A673 (cell line): ENCODE results near the gene CABLES1. TPM values are rescaled to one million over a fixed set of nuclear protein-coding genes. Genes with fewer than 3 reads are reported as not detected.
A peak's percentile ranks its signal among the peaks of the same experiment; 100 is the strongest.

Source experiments
- BruUV-seq: library from RNA; stranded (reverse); fragments of 400-500 nt; replicated peaks from 2 replicates; lab custom pipeline; 2021; lab: Mats Ljungman, UMichigan
- CTCF ChIA-PET: fragments of 300-600 bp; sonication (Branson Sonifier 250); formaldehyde crosslinking; loops from one replicate; lab custom pipeline; 2022; ENCODE audit warnings: antibody characterized with exemption; lab: Charles Lee
- POLR2A ChIA-PET: fragments of 300-600 bp; sonication (Branson Sonifier 250); formaldehyde crosslinking; loops from one replicate; lab custom pipeline; 2022; ENCODE audit warnings: antibody characterized with exemption; ENCODE audit not compliant: low non-redundant PET; lab: Charles Lee
- DNase-seq: peaks from one replicate; pipeline ENCODE4 v3.0.0-alpha.2; 2015; ENCODE audit warnings: low spot score
- H3K27ac ChIP-seq: fragments of 200-600 bp; sonication (generic); 2 replicates; pipeline ENCODE4 v1.5.1; 2016; ENCODE audit warnings: mixed run types, low read depth, mild to moderate bottlenecking, mixed read lengths, antibody characterized with exemption, low read length; ENCODE audit not compliant: poor library complexity, severe bottlenecking
- H3K27me3 ChIP-seq: fragments of 200-600 bp; sonication (generic); replicated peaks from 2 replicates; pipeline ENCODE4 v1.6.1; 2017; ENCODE audit warnings: mixed run types, low read depth, mild to moderate bottlenecking, mixed read lengths, antibody characterized with exemption, low read length; ENCODE audit not compliant: insufficient read depth, poor library complexity
- H3K36me3 ChIP-seq: fragments of 200-600 bp; sonication (generic); 2 replicates; pipeline ENCODE4 v1.6.1; 2016; ENCODE audit warnings: mixed run types, mild to moderate bottlenecking, mixed read lengths, antibody characterized with exemption, low read length; ENCODE audit not compliant: insufficient read depth, poor library complexity, severe bottlenecking
- H3K4me1 ChIP-seq: fragments of 200-600 bp; sonication (generic); 2 replicates; pipeline ENCODE4 v1.6.1; 2017; ENCODE audit warnings: mixed run types, mild to moderate bottlenecking, mixed read lengths, antibody characterized with exemption, low read length; ENCODE audit not compliant: insufficient read depth, poor library complexity, severe bottlenecking
- H3K4me3 ChIP-seq: fragments of 200-600 bp; sonication (generic); 2 replicates; pipeline ENCODE4 v1.5.1; 2016; ENCODE audit warnings: low read depth, mixed run types, mild to moderate bottlenecking, mixed read lengths, low read length; ENCODE audit not compliant: poor library complexity, severe bottlenecking
- H3K9me3 ChIP-seq: fragments of 200-600 bp; sonication (generic); 2 replicates; pipeline ENCODE4 v1.6.1; 2016; ENCODE audit warnings: mixed run types, low read depth, mild to moderate bottlenecking, mixed read lengths, antibody characterized with exemption, low read length; ENCODE audit not compliant: poor library complexity, severe bottlenecking
- EZH2 ChIP-seq: fragments of 200-600 bp; sonication (generic); IDR thresholded peaks from 2 replicates; pipeline ENCODE4 v1.6.1; 2017; ENCODE audit warnings: borderline replicate concordance, low read depth, mild to moderate bottlenecking, mixed read lengths, antibody characterized with exemption, low read length; ENCODE audit not compliant: poor library complexity, severe bottlenecking
- intact Hi-C: fragments of 100-400 bp; cut with micrococcal nuclease; formaldehyde crosslinking; loops from one replicate; pipeline ENCODE4 v1.10.0; 2022; ENCODE audit not compliant: unreplicated experiment
- total RNA-seq: library from RNA; stranded (reverse); gene quantifications from 2 replicates; pipeline ENCODE4 v1.2.3, GENCODE V29; 2021
- TF ChIP-seq, protein P1 (sequence below): fragments of 300-800, 200-600 bp; sonication (generic); conservative IDR thresholded peaks from 2 replicates; pipeline ENCODE4 v1.5.1; 2017; ENCODE audit warnings: low read depth, mild to moderate bottlenecking, antibody characterized with exemption, low read length, moderate library complexity, mixed read lengths

The CABLES1 gene
- total RNA-seq, 1 experiment from 2014 or later: 7.2 TPM

DNA sequence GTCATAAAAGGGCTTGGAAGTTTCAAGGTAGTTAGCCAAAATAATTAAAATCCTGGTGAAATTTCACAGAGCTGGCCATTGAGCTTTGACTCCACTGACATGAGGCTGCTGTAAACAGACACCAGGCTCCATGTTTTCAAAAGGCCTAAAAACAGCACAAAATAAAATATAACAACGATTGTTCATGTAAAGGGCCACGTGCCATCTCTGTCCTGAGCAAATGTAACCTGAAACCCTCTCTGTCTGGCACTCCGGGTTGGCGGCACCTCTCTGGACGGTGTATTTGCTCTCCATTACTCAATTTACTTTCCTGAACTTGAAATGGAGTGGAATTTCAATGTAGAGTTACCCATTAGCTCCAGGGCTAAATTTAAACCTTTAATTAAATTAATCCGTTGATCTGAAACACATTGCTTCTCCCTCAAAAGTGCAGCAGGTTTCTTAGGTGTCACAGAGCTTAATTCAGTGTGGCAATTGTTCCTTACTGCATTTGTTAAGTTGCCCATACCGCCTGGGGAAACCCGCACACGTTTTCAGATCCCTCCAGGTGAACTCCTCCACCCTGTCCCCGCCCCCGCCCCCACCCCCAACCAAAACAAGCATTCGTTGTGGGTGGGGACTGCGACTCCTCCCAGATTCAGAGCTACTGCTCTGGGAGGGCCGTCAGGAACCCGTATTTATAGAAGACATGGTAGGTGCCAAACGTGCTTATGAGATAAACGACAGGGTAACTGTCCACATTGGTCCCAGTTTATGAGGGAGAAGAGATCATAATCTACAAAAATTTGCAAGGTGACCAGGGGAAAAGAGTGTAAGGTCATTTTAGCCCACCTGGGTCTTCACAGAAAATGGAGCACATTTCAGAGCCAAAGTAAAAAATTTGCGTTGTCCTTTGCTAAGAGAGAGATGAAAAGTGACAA lies 1.2 kb upstream of the CABLES1 start:
- Histone ChIP-seq H3K27ac (no peak overlapping the region), H3K9me3 (no peaks in the 10 kb centered on the region), H3K36me3 (no peaks in the 10 kb centered on the region), H3K4me3 (peak overlapping the region; percentile 54), H3K27me3 (no peaks in the 10 kb centered on the region), H3K4me1 (peaks cover 9% of the 10 kb centered on the region)
- peak; percentile 41 for DNase-seq
- ChIA-PET CTCF (interaction anchor here (0.7 to 0.9 kb wide), 2 partner anchors 278 to 319 kb away, joined by 3 to 4 read pairs; partner anchors contain the start of gene RIOK3), POLR2A (no interaction called here)
- BruUV-seq: no TSS peak
- intact Hi-C loops: loop anchor here (5.0 to 10.0 kb wide), 2 partner anchors 102 to 319 kb away; no protein-coding TSS in a partner anchor
- TF ChIP-seq, protein P1, sequence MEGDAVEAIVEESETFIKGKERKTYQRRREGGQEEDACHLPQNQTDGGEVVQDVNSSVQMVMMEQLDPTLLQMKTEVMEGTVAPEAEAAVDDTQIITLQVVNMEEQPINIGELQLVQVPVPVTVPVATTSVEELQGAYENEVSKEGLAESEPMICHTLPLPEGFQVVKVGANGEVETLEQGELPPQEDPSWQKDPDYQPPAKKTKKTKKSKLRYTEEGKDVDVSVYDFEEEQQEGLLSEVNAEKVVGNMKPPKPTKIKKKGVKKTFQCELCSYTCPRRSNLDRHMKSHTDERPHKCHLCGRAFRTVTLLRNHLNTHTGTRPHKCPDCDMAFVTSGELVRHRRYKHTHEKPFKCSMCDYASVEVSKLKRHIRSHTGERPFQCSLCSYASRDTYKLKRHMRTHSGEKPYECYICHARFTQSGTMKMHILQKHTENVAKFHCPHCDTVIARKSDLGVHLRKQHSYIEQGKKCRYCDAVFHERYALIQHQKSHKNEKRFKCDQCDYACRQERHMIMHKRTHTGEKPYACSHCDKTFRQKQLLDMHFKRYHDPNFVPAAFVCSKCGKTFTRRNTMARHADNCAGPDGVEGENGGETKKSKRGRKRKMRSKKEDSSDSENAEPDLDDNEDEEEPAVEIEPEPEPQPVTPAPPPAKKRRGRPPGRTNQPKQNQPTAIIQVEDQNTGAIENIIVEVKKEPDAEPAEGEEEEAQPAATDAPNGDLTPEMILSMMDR: no peak
- TF ChIP-seq EZH2: no peak

DNA sequence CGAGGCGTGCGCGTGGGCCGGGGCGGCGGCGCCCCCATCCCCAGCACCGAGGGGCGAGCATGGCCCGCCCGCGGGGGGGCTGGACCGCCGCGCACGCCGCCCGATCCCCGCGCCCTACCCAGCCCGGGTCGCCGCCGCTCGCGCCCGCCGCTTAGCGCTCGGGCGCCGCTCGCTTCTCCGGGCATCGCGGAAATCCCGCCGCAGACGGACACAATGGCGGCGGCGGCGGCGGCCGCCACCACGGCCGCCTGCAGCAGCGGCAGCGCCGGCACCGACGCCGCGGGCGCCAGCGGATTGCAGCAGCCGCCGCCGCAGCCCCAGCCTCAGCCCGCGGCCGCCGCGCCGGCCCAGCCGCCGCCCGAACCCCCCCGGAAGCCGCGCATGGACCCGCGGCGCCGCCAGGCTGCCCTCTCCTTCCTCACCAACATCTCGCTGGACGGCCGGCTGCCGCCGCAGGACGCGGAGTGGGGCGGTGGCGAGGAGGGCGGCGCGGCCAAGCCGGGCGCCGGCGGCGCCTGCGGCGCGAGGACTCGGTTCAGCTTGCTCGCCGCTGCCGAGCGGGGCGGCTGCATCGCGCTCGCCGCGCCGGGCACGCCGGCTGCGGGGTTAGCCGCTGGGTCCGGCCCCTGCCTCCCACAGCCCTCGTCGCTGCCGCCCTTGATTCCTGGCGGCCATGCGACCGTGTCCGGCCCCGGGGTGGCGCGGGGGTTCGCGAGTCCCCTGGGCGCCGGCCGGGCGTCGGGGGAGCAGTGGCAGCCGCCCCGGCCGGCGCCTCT lies 453 bp downstream of the CABLES1 start:
- no peaks in the 10 kb centered on the region for H3K9me3 ChIP-seq
- ChIA-PET POLR2A (interaction anchor here (0.6 kb wide), 1 partner anchor 118 kb away, joined by 3 read pairs; no protein-coding TSS in a partner anchor), CTCF (interaction anchor here (0.6 kb wide), 2 partner anchors 125 to 314 kb away, joined by 3 to 7 read pairs; no protein-coding TSS in a partner anchor)
- no peaks in the 10 kb centered on the region for H3K27me3 ChIP-seq
- BruUV-seq: no TSS peak
- intact Hi-C loops: loop anchor here (5.0 to 10.0 kb wide), 2 partner anchors 57 to 321 kb away; no protein-coding TSS in a partner anchor
- peaks cover 9% of the 10 kb centered on the region for H3K4me1 ChIP-seq
- H3K27ac ChIP-seq: no peak overlapping the region
- H3K4me3 ChIP-seq: peak overlapping the region; percentile 54
- DNase-seq: peak; percentile 50
- no peaks in the 10 kb centered on the region for H3K36me3 ChIP-seq
- TF ChIP-seq, protein P1: no peak
- TF ChIP-seq EZH2: no peak
